ENCODE results near the gene PRKAG2. TPM values are rescaled to one million over a fixed set of nuclear protein-coding genes. Genes with fewer than 3 reads are reported as not detected.

PRKAG2 gene
- total and polyA plus RNA-seq, 8 donors, result 19.9 to 302 (median 60.9) TPM

GRCh38 chr7:151903249-151904032 lies 26.5 kb upstream of the PRKAG2 start:
- no peak overlapping the region for H3K27ac ChIP-seq
- 67 to 78% (median 72%) methylated on average over 9 of the region's 9 CpGs for WGBS, 5 donors
- H3K36me3 ChIP-seq, result no peaks in the 10 kb centered on the region
- no peaks in the 10 kb centered on the region for H3K4me1 ChIP-seq
- H3K4me3 ChIP-seq, result no peak overlapping the region
- H3K9me3 ChIP-seq, result no peaks in the 10 kb centered on the region
- intact Hi-C loops (cut with DNase I; ENCODE audit: low total_unique reads), result no loop called here
- TF ChIP-seq CTCF (IDR thresholded peaks at IDR 0.05) (no peak), EP300 (IDR thresholded peaks at IDR 0.05) (no peak), POLR2AphosphoS5 (IDR thresholded peaks at IDR 0.05) (no peak), POLR2A (IDR thresholded peaks at IDR 0.05) (no peak)
- peaks cover 0 to 15% (median 0%) of the 10 kb centered on the region in 3 donors for H3K27me3 ChIP-seq
- no peak for DNase-seq

- intact Hi-C loops (cut with DNase I; ENCODE audit: low total_unique reads), result no loop called here
- no peaks in the 10 kb centered on the region for H3K36me3 ChIP-seq
- 76 to 87% (median 80%) methylated on average over 17 of the region's 17 CpGs for WGBS, 5 donors
- no peak for DNase-seq
- H3K4me3 ChIP-seq, result no peak overlapping the region
- no peaks in the 10 kb centered on the region for H3K9me3 ChIP-seq
- TF ChIP-seq POLR2AphosphoS5 (IDR thresholded peaks at IDR 0.05) (no peak), POLR2A (IDR thresholded peaks at IDR 0.05) (no peak), CTCF (IDR thresholded peaks at IDR 0.05) (no peak), EP300 (IDR thresholded peaks at IDR 0.05) (no peak)
- no peak overlapping the region for H3K27ac ChIP-seq
- peaks cover 0 to 8% (median 3%) of the 10 kb centered on the region in 4 donors for H3K4me1 ChIP-seq
- H3K27me3 ChIP-seq, result peaks cover 0 to 15% (median 0%) of the 10 kb centered on the region in 3 donors
Observed at GRCh38 chr7:151902311-151902710, 25.4 kb upstream of the PRKAG2 start.

GRCh38 chr7:151901828-151902227 lies 24.9 kb upstream of the PRKAG2 start:
- no peak overlapping the region for H3K27ac ChIP-seq

More at GRCh38 chr7:151901828-151902227, 24.9 kb upstream of the PRKAG2 start:
- 80 to 88% (median 84%) methylated on average over 5 of the region's 5 CpGs for WGBS, 5 donors
- no peak overlapping the region for H3K4me3 ChIP-seq
- no peak for DNase-seq
- TF ChIP-seq POLR2AphosphoS5 (IDR thresholded peaks at IDR 0.05) (no peak), POLR2A (IDR thresholded peaks at IDR 0.05) (no peak), EP300 (IDR thresholded peaks at IDR 0.05) (no peak), CTCF (IDR thresholded peaks at IDR 0.05) (no peak)
- H3K4me1 ChIP-seq, result peaks cover 0 to 9% (median 7%) of the 10 kb centered on the region in 4 donors
- no peaks in the 10 kb centered on the region for H3K9me3 ChIP-seq
- intact Hi-C loops (cut with DNase I; ENCODE audit: low total_unique reads), result no loop called here
- no peaks in the 10 kb centered on the region for H3K36me3 ChIP-seq
- H3K27me3 ChIP-seq, result peaks cover 0 to 15% (median 0%) of the 10 kb centered on the region in 3 donors
